Upper lobe of left lung (tissue), 4 donors: Measurements from ENCODE around the gene DYSF.

Experiments
- CTCF ChIP-seq, 6 experiments: fragments of 450-650 bp in 4 of 6; fragments of 200-600 bp in 2 of 6; sonication (generic) in 2 of 6; IDR thresholded peaks; one replicate each; pipeline ENCODE4 v1.5.1; 2016 to 2019; ENCODE audit warnings: antibody characterized with exemption in 6 of 6
- POLR2A ChIP-seq, 4 donors: fragments of 450-650 bp; IDR thresholded peaks; one replicate each; pipeline ENCODE4 v1.5.1; 2016 to 2017; ENCODE audit warnings: antibody characterized with exemption in 4 of 4, mild to moderate bottlenecking in 2 of 4
- POLR2AphosphoS5 ChIP-seq, 2 donors: sonication (generic); formaldehyde crosslinking; IDR thresholded peaks; one replicate each; pipeline ENCODE4 v1.5.1; 2017; ENCODE audit warnings: antibody characterized with exemption in 2 of 2

GRCh38 chr2:71562518-71562917, 109.2 kb downstream of the DYSF start:
- TF ChIP-seq CTCF (IDR thresholded peaks at IDR 0.05) (no peak), POLR2AphosphoS5 (IDR thresholded peaks at IDR 0.05) (no peak), POLR2A (IDR thresholded peaks at IDR 0.05) (no peak)
